Right forelimb (tissue), 1 donor: ENCODE data around the gene AGFG1.
A peak's percentile ranks its signal among the peaks of the same experiment; 100 is the strongest.

Experiments used
- DNase-seq: peaks from one replicate; pipeline ENCODE4 v3.0.0-alpha.2; 2018

The AGFG1 gene

DNA sequence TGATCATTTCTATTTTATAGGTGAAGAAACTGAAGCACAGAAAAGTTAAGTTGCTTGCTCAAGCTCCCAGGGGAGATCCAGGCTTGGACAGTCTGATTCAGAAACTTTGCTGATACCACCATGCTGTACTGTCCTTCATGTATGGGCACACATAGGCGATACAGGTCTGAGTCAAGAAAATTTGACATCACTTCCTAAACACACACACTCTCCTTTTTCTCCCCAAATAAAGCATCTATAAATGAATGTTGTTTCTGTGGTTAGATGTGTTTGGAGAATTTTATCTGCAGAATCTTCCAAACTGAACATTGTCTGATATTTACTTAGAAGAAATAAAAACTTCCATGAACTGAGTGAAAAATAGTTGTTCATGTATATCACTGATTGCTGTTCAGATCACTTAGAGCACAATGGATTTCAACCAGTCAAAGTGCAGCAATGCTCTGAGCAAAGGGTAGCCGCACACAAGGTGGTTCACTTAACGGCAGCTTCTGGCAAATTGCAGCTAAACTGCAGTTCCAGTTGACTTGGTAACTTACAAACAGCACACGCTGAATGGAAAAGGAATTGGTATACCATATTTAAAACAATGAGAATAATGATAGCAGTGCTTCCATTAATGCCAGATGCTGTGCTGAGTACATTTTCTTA, 10.0 kb upstream of the AGFG1 start:
- DNase-seq = no peak

GRCh38 chr2:227462462-227462951, 9.4 kb upstream of the AGFG1 start:
- no peak for DNase-seq

DNA sequence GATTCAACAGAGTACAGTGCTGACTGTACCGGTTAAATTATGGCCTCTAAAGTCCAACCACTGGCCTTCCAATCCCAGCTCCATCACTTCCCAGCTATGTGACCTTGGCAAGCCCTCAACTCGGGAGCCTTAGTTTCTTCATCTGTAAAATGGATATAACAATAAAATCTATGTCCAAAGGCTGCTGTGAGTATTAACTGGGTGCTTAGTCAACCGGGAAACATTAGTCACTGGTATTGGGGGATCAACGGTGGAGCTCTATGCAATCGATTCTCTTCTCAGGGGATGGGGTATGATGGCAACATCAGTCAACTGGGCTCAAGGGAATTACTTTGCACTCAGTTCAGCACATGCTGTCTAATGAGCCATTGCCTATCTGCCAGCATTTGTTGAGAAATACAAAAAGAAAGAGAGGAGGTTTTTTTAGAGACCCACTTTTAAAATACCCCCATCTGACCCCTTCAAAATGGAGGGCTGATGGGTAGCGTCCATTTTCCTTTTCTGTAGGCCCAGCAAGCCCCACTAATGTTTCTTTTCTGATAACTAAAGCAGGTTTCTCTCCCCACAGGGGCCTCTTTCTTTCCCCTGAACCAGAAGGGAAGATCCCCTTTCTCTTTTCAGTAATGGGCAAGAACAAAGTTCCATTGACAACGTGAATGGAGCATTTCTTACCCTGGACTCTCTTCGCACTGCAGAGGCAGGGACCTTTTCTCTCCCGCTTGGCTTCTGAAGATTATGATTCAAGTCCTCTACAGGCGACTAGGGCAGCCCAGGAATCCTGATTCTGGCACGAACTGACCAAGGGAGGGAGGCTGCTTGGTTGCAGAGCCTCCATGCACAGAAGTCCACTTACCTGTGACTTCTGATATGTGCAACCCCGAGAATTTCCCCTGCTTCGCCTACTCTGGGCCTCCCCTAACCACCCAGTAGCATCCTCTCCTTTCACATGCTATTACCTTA, 8.7 kb upstream of the AGFG1 start:
- DNase-seq = no peak

- no peak for DNase-seq
These were observed 7.6 kb upstream of the AGFG1 start for GRCh38 chr2:227464361-227464760.

DNA sequence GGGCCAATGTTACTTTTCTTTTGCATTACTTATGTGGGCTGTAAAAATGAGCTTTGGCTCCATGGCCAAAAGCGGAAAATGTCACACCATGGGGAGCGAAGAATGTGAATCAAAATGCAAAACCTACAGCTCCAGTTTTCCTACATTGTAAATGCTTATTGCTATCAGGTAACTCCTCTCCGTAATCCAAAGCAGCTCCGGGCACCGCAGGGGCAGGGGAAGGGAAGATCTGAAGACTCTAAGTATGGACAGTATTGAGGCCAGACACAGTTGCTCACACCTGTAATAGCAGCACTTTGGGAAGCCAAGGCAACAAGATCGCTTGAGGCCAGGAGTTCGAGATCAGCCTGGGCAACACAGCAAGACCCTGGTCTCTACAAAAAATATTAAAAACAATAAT, 7.1 kb upstream of the AGFG1 start:
- no peak for DNase-seq

GRCh38 chr2:227466887-227467600, 4.9 kb upstream of the AGFG1 start:
- no peak for DNase-seq

- no peak for DNase-seq
These were observed 544 bp upstream of the AGFG1 start for GRCh38 chr2:227471412-227471811.

DNA sequence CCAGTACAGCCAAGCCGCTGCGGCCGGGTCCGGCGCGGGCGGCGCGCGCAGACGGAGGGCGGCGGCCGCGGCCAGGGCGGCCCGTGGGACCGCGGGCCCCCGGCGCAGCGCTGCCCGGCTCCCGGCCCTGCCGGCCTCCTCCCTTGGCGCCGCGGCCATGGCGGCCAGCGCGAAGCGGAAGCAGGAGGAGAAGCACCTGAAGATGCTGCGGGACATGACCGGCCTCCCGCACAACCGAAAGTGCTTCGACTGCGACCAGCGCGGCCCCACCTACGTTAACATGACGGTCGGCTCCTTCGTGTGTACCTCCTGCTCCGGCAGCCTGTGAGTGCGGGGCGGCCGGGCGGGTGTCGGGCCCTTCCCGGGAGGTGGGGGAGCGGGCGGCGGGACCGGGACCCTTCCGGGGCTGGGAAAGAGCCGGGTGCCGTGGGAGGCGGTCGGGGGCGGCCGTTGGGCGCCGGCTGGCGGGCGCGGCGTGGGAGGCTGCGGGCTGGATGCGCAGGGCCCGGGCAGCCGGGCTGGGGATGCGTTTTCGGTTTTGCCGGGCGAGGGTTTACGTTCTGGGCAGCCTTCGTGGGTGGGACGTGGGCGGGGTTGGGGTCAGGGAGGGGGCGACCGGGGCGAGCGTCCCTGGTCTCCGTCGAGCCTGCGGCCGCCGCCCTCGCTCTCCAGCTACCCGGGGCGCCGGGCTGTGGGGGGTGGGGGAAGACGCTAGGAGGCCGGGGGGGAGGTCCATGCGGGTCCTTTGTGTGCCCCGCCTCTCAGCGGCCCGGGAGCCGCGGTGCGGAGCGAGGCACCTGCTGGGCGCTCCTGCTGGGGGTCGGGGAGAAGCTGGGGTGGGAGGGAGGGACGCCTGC, 537 bp downstream of the AGFG1 start:
- peak; percentile 63 for DNase-seq

DNA sequence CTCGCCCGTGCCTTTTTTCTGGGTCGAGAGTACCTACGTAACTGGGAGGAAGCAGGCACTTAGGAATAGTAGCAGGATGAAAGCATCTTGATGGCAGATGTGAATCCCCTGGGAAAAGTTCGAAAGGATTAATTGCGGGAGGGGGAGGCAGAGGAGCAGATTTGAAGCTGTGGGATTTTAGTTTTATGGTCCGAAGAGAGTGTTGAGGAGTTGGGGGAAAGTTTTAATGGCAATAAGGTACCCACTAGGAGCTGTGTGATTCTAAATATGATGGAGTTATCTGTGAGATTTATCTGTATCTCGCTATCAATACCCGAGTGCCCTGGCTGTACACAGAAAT, 1.1 kb downstream of the AGFG1 start:
- DNase-seq = no peak

DNA sequence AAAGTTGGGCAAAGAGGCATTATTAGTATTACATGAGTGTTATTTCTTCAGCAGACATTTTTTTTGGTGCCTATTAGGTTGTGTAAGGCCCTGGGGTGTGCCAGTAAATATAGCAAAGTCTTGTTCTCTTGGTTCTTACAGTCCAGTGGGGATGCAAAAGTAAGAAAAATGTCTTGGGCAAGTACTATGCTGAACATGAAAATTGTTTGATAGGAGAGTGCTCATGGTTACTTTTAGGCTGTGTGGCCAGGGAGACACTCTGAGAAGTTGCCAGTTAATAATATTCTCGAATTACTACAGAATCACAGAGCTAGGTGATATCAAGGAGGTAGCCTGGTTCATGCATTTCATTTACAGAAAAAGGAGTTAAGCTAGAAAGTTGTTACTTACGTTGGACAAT, 1.9 kb downstream of the AGFG1 start:
- no peak for DNase-seq

- DNase-seq = no peak
These were observed 2.5 kb downstream of the AGFG1 start for GRCh38 chr2:227474410-227474809.

DNA sequence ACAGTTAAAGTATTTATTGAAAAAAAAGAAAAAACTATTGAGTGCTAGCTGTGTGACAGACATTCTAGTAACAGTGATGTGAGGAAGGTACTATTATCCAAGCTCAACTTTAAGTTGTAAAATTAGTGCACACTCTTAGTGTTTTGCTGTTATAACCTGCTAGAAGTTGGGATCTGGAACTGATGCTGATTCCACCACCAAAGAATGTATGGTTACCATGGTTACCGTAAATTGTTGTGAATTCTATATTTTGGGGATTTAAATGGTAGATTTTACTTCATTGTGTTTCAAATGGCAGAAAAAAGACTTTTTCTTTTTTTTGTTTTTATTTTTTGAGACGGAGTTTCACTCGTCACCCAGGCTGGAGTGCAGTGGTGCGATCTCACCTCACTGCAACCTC, 5.3 kb downstream of the AGFG1 start:
- no peak for DNase-seq

DNA sequence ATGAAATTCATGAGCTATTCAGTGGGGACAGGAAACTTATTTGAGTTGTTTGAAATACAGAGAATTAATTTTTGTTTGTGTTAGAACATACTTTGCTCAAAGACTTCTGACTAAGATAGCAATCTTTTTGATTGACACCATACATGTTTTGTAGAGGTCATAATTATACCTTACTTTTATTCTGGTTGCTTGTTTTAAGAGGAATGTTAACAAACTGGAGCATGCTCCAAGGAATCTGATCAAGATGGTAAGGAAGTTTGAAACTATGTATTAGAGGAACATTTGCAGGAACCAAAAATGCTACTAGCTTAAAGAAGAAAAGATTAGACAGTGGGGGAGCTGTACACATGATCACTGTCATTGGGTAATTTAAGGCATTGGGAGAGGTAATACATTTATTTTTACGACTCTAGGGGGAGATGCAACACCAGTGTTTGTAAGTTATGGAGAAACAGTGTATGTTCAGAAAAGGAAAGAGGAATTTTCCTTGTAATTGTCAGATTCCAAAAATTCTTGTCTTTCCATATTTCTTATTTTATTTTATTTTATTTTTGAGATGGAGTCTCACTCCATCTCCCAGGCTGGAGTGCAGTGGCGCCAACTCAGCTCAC, 8.0 kb downstream of the AGFG1 start:
- no peak for DNase-seq

DNA sequence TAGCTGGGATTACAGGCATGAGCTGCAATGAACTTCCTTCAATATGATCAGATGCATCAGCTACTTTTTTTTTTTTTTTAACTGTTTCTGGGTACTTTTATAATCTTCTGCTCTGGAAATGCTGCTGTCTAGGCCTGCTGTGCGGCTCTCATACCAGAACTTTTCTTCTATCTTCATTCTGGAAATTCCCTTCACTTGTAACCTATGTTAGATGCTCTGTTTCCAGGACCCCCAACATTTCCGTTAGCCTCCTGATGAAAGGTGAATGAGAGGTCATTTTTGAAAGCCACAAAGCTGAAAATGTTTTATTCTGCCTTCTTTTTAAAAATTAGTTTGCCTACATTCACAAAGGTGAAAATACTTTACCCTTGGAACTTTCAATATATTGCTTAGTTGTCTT, 8.6 kb downstream of the AGFG1 start:
- DNase-seq = no peak

DNA sequence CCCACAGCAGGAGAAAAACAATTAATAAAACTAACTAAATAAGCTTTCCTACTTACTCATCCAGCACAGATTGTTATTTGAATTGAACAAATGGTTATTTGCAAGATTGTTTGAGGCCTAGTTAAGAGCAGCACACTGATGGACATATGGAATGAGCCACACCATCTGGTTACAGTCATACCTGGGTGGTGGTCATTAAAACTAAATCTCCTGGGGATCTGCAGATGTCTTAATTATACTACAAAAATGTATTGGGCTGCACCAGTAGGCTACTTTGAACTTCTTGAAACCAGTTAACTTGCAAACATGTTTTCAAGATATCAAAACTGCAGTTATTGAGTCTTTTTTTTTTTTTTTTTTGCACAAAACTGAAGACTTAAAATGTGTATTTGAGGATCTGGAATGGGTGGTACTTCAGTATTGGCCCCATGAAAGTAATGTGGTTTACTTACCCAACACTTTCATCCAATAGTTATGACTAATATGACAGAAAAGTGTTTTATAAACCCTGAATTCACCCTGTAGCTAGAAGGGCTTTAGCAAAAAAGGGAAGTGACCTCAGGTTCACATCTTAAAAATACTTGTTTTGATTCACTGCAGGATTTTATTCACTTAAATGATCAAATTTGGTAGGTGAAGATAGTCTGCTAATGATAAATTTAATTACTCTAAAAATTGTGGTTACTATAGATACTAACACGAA, 10.8 kb downstream of the AGFG1 start:
- no peak for DNase-seq

DNA sequence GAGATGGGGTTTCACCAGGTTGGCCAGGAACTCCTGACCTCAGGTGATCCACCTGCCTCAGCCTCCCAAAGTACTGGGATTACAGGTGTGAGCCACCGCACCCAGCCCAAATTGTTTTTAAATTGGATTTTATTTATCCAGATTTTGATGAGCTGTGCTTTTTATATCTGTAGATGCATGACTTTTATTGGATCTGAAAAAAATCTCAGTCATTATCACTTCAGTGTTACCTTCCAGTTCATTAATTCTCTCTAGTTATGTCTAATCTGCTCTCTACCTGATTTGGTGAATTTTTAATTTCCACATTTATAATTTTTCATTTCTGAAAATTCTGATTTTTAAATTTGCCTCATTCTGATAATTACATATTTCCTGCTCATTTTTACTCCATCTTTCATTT, 13.5 kb downstream of the AGFG1 start:
- no peak for DNase-seq

DNA sequence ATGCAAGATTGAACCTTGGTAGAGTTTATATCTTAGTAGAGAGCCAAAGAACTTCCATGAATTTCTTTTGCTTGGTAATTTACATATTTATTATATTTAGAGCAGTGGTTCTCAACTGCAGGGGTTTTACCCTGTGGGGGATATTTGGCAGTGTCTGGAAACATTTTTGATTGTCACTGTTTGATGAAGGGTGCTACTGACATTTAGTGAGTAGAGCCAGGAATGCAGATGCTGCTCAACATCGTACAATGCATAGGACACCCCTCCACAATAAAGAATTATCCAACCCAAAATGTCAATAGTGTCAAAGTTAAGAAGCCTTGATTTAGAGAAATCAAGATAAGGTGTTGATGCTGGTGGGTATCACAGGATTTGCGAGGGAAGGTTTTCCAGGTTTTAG, 14.7 kb downstream of the AGFG1 start:
- DNase-seq = no peak

DNA sequence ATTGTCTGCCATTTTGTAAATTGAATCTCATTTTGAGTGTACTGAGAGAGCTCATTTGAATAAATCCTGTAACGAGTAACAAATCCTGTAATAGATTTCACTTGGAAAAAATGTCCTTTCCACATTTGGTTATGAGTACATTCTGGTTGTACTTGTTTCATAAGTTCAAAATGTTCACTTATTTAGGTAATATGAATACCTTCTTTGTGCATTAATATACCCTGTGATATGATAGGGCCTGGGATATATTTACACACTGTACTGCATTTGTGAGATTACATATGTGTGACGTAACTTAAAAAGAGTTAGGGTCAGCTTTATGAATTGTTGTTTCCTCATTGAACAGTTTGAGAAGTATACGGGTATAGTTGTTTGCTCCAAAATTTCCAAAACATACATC, 16.1 kb downstream of the AGFG1 start:
- no peak for DNase-seq

GRCh38 chr2:227491386-227491785, 19.4 kb downstream of the AGFG1 start:
- no peak for DNase-seq

- DNase-seq = no peak
These were observed 21.6 kb downstream of the AGFG1 start for GRCh38 chr2:227493524-227493923.

DNA sequence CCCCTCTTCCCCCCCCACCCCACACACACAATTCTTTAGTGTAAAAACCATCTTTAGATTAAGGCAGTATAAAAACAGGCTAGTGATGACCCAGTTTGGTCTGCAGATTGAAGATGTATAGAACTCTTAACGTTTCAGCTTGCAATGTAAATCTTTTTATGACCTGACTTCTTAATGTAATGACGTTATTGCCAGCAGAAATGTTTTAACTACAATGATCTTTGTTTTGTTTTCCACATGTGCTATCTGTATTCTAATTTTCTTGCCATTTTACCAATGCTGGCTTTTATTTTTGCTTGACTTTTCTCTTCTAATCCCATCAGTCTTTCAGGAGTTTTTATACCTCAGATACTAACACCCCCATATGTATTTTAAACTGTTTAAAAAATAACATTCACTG, 25.2 kb downstream of the AGFG1 start:
- DNase-seq = no peak
